ENCODE data around the gene SEC24B. TPM values are rescaled to one million over a fixed set of nuclear protein-coding genes. Genes with fewer than 3 reads are reported as not detected.
"Not testable (repeated sequence)": the region's sequence is repeated elsewhere in the genome, so short reads cannot be mapped to it uniquely, and the experiment has no call there.

The SEC24B gene
- total RNA-seq, 1 donor from 2014 or later: 16.8 TPM

- DNase-seq (ENCODE audit: low read depth): no peak
- no peak for TF ChIP-seq CTCF (conservative IDR thresholded peaks at IDR 0.05; ENCODE audit: low read depth, low read length)
Observed at GRCh38 chr4:109545401-109545800, 111.8 kb downstream of the SEC24B start.

GRCh38 chr4:109547394-109547793 is 113.8 kb downstream of the SEC24B start:
- TF ChIP-seq CTCF (conservative IDR thresholded peaks at IDR 0.05; ENCODE audit: low read depth, low read length): no peak
- no peak overlapping the region for H3K4me3 ChIP-seq (ENCODE audit: low read depth, low read length)
- DNase-seq (ENCODE audit: low read depth): no peak

More at GRCh38 chr4:109545401-109545800, 111.8 kb downstream of the SEC24B start:
- H3K4me3 ChIP-seq (ENCODE audit: low read depth, low read length): no peak overlapping the region

GRCh38 chr4:109548655-109549054 is 115.0 kb downstream of the SEC24B start:
- H3K4me3 ChIP-seq (ENCODE audit: low read depth, low read length): no peak overlapping the region
- DNase-seq (ENCODE audit: low read depth): peak; percentile 18
- no peak for TF ChIP-seq CTCF (conservative IDR thresholded peaks at IDR 0.05; ENCODE audit: low read depth, low read length)

- no peak for TF ChIP-seq CTCF (conservative IDR thresholded peaks at IDR 0.05; ENCODE audit: low read depth, low read length)
- DNase-seq (ENCODE audit: low read depth): no peak
- H3K4me3 ChIP-seq (ENCODE audit: low read depth, low read length): no peak overlapping the region
Observed at GRCh38 chr4:109552237-109552636, 118.6 kb downstream of the SEC24B start.

GRCh38 chr4:109553130-109553529 is 119.5 kb downstream of the SEC24B start:
- H3K4me3 ChIP-seq (ENCODE audit: low read depth, low read length): no peak overlapping the region
- no peak for TF ChIP-seq CTCF (conservative IDR thresholded peaks at IDR 0.05; ENCODE audit: low read depth, low read length)
- DNase-seq (ENCODE audit: low read depth): no peak

GRCh38 chr4:109554971-109555370 is 121.4 kb downstream of the SEC24B start:
- no peak for TF ChIP-seq CTCF (conservative IDR thresholded peaks at IDR 0.05; ENCODE audit: low read depth, low read length)
- no peak for DNase-seq (ENCODE audit: low read depth)
- no peak overlapping the region for H3K4me3 ChIP-seq (ENCODE audit: low read depth, low read length)

GRCh38 chr4:109557433-109557832 is 123.8 kb downstream of the SEC24B start:
- TF ChIP-seq CTCF (conservative IDR thresholded peaks at IDR 0.05; ENCODE audit: low read depth, low read length): no peak
- DNase-seq (ENCODE audit: low read depth): no peak
- H3K4me3 ChIP-seq (ENCODE audit: low read depth, low read length): no peak overlapping the region

GRCh38 chr4:109558095-109558494 is 124.5 kb downstream of the SEC24B start:
- not testable (repeated sequence) for H3K4me3 ChIP-seq (ENCODE audit: low read depth, low read length); DNase-seq (ENCODE audit: low read depth)
